MM.1S (cell line): Measurements from ENCODE around the gene NTN1.

Experiments used
- EZH2 ChIP-seq: fragments of 300-600 bp; sonication (generic); optimal IDR thresholded peaks from 2 replicates; pipeline ENCODE3; 2017; ENCODE audit warnings: low read depth, mild to moderate bottlenecking, antibody characterized with exemption, low read length, mixed read lengths
- TF ChIP-seq, protein P1 (sequence below): fragments of 300-600 bp; sonication (generic); IDR thresholded peaks from 2 replicates; pipeline ENCODE4 v1.5.1; 2016; ENCODE audit warnings: antibody characterized with exemption, low read length, mixed read lengths

- TF ChIP-seq, protein P1, sequence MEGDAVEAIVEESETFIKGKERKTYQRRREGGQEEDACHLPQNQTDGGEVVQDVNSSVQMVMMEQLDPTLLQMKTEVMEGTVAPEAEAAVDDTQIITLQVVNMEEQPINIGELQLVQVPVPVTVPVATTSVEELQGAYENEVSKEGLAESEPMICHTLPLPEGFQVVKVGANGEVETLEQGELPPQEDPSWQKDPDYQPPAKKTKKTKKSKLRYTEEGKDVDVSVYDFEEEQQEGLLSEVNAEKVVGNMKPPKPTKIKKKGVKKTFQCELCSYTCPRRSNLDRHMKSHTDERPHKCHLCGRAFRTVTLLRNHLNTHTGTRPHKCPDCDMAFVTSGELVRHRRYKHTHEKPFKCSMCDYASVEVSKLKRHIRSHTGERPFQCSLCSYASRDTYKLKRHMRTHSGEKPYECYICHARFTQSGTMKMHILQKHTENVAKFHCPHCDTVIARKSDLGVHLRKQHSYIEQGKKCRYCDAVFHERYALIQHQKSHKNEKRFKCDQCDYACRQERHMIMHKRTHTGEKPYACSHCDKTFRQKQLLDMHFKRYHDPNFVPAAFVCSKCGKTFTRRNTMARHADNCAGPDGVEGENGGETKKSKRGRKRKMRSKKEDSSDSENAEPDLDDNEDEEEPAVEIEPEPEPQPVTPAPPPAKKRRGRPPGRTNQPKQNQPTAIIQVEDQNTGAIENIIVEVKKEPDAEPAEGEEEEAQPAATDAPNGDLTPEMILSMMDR: no peak
- no peak for TF ChIP-seq EZH2
These were observed 221.7 kb downstream of the NTN1 start for GRCh38 chr17:9242983-9243382.
